ENCODE measurements around the gene CDKN1B.

The CDKN1B gene

GRCh38 chr12:12699345-12699744 is 17.8 kb upstream of the CDKN1B start:
- no peak overlapping the region for H3K4me3 ChIP-seq (ENCODE audit: low read length)
- DNase-seq (ENCODE audit: low read depth) = no peak
- TF ChIP-seq CTCF (conservative IDR thresholded peaks at IDR 0.05; ENCODE audit: low read length) = no peak

DNA sequence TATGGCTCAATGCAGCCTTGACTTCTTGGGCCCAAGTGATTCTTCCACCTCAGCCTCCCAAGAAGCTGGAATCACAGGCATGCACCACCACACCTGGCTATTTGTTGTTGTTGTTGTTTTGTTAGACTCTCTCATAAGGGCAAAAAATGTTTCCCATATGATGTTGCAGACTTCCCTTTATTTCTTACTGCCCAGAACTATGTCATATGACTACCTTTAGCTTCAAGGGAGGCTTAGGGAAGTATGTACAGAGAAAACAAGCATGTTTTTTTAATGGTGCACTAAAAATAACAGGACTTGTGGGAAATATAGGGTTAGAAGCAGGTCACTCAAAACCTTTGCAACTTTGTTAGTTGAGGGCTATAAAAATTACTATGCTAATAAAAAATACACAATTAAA is 16.9 kb upstream of the CDKN1B start:
- TF ChIP-seq CTCF (conservative IDR thresholded peaks at IDR 0.05; ENCODE audit: low read length) = no peak
- H3K4me3 ChIP-seq (ENCODE audit: low read length) = no peak overlapping the region
- no peak for DNase-seq (ENCODE audit: low read depth)

DNA sequence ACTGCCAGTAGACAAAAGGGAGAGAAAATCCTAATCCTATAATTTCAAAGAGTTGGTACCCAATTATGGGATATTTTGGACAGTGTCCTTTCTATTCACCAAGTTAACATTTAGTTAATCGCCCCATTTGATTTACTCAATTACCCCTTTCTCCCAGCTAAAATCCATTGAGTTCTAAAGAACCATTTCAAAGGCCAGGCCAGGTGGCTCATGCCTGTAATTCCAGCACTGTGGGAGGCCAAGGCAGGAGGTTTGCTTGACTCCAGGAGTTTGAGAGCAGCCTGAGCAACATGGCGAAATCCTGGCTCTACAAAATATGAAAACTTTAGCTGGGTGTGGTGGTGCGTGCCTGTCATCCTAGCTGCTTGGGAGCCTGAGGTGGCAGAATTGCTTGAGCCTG is 15.7 kb upstream of the CDKN1B start:
- no peak overlapping the region for H3K4me3 ChIP-seq (ENCODE audit: low read length)
- DNase-seq (ENCODE audit: low read depth) = no peak
- no peak for TF ChIP-seq CTCF (conservative IDR thresholded peaks at IDR 0.05; ENCODE audit: low read length)

DNA sequence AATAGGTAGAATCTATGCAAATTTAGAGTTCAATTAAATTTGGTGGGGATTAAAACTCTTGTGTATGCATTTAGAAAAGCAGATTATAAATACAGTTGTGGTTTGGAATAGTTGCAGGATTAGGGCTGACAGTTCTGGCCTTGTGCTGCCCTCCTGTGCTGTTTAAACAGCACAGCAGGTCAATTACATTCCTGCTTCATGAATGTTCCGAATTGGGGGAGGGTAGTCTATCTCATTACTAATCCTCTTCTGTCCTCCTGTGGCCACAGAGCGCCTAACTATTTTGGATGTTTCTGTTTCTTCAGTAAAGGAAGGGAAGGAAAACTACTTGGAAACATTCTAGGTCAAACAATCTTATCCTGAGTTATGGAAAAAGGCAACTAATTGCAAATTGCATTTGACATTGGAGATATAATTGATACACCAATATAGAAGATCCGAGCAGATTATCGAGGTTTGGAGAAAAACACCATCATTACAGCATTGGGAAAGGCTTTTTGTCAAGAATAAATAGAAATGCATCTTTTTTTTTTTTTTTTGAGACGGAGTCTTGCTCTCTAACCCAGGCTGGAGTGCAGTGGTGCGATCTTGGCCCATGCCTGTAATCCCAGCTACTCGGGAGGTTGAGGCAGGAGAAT is 12.5 kb upstream of the CDKN1B start:
- peak; percentile 100 for TF ChIP-seq CTCF (conservative IDR thresholded peaks at IDR 0.05; ENCODE audit: low read length)
- no peak overlapping the region for H3K4me3 ChIP-seq (ENCODE audit: low read length)
- peak; percentile 95 for DNase-seq (ENCODE audit: low read depth)

DNA sequence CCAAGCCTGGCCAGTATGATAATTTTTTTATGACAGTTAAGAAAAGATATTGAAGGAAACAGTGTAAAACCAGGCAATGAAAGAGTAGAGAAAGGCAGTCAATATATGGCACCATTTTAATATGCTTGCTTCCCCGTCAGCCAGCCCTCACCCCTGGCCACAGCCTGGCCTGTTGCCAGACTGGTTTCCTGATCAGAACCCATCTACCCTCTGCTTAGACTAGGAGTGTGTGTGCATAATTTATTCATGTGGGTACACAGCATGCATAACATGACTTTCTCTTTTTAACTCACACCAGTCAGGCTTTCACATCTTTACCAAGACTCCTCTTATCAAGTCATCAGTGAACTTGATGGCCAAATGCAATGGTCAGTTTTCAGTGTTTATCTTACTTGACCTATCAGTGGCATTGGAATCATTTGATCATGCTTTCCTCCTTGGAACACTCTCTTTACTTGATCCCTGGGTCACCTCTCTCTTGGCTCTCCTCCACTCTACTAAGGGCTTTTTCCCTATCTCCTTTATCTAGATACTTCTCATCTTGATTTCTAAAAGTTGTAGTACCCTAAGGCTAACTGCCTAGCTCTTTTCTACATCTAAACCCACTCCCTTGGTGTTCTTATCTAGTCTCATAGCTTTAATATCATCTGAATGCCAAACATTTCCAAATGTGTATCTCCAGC is 11.2 kb upstream of the CDKN1B start:
- no peak for DNase-seq (ENCODE audit: low read depth)
- H3K4me3 ChIP-seq (ENCODE audit: low read length) = no peak overlapping the region
- no peak for TF ChIP-seq CTCF (conservative IDR thresholded peaks at IDR 0.05; ENCODE audit: low read length)

GRCh38 chr12:12713932-12714275 is 3.3 kb upstream of the CDKN1B start:
- H3K4me3 ChIP-seq (ENCODE audit: low read length) = peak overlapping the region; percentile 34
- TF ChIP-seq CTCF (conservative IDR thresholded peaks at IDR 0.05; ENCODE audit: low read length) = no peak
- DNase-seq (ENCODE audit: low read depth) = no peak

All from AG10803 (cell line).